HepG2 (cell line): ENCODE measurements around the gene ABCA3. TPM values are rescaled to one million over a fixed set of nuclear protein-coding genes. Genes with fewer than 3 reads are reported as not detected.
A peak's percentile ranks its signal among the peaks of the same experiment; 100 is the strongest.

Experiments used
- ATAC-seq: fragments of 200-7000 bp; cut with Tn5 transposase; 3 replicates; pipeline ENCODE4 v1.9.1; 2020; ENCODE audit warnings: mild to moderate bottlenecking, moderate library complexity
- BruUV-seq: library from RNA; stranded (reverse); fragments of 400-500 nt; replicated peaks from 2 replicates; lab custom pipeline; 2021; lab: Mats Ljungman, UMichigan
- CTCF ChIA-PET: fragments of 300-600 bp; formaldehyde crosslinking; extraction: SDS; loops from one replicate; lab custom pipeline; 2021; ENCODE audit warnings: low total read pairs, inconsistent platforms, low intra/inter-chr PET ratio; lab: Yijun Ruan, JAX
- POLR2A ChIA-PET: fragments of 350-600 bp; sonication (Branson Sonifier 250); formaldehyde crosslinking; loops from one replicate; lab custom pipeline; 2020; ENCODE audit warnings: antibody characterized with exemption, inconsistent platforms; lab: Yijun Ruan, JAX
- DNase-seq: peaks from one replicate; pipeline ENCODE4 v3.0.0-alpha.2; 2015; ENCODE audit warnings: low spot score
- FAIRE-seq: peaks from 3 replicates; lab custom pipeline; 2011; peaks lifted over from hg19 to GRCh38; lab: Jason Lieb, UNC
- H2AFZ ChIP-seq: one replicate; pipeline ENCODE4 v1.6.1; 2011; ENCODE audit warnings: low read length, inconsistent platforms
- H3K27ac ChIP-seq: fragments of 300-600 bp; 3 replicates; pipeline ENCODE4 v1.8.0; 2011; ENCODE audit warnings: mixed run types, mild to moderate bottlenecking, mixed read lengths, low read length, inconsistent platforms; ENCODE audit not compliant: insufficient read depth; ENCODE audit errors: extremely low read length
- H3K27me3 ChIP-seq, 2 experiments: fragments of 200-600 bp in 1 of 2; 2 replicates in 1 of 2; 3 replicates in 1 of 2; pipeline versions ENCODE4 v1.6.0 to v1.8.0; 2011; ENCODE audit warnings: low read length in 2 of 2, mild to moderate bottlenecking in 2 of 2, moderate library complexity in 2 of 2, inconsistent platforms in 1 of 2; ENCODE audit not compliant: insufficient read depth in 2 of 2, control insufficient read depth in 1 of 2
- H3K36me3 ChIP-seq, 2 experiments: fragments of 200-600 bp in 1 of 2; replicated peaks in 1 of 2; 2 replicates in 1 of 2; 3 replicates in 1 of 2; pipeline versions ENCODE4 v1.5.1 to v1.8.0; 2011; ENCODE audit warnings: low read length in 2 of 2, inconsistent platforms in 1 of 2; ENCODE audit not compliant: insufficient read depth in 2 of 2, control insufficient read depth in 1 of 2
- H3K4me1 ChIP-seq: 2 replicates; pipeline ENCODE4 v1.5.1; 2012; ENCODE audit warnings: low read length, inconsistent platforms; ENCODE audit not compliant: insufficient read depth
- H3K4me2 ChIP-seq: 2 replicates; pipeline ENCODE4 v1.6.0; 2011; ENCODE audit warnings: low read depth, low read length, inconsistent platforms
- H3K4me3 ChIP-seq, 3 experiments: fragments of 200-600 bp in 1 of 3; sonication (generic), shearing (Covaris generic) in 1 of 3; replicated peaks in 1 of 3; 2 replicates each; pipeline ENCODE4 v1.5.1; 2011 to 2016; ENCODE audit warnings: low read length in 3 of 3, inconsistent platforms in 2 of 3, low read depth in 2 of 3, mild to moderate bottlenecking in 2 of 3, control low read depth in 1 of 3, mixed read lengths in 1 of 3; ENCODE audit not compliant: insufficient read depth in 1 of 3
- H3K79me2 ChIP-seq: one replicate; pipeline ENCODE4 v1.6.1; 2011; ENCODE audit warnings: low read length, inconsistent platforms; ENCODE audit not compliant: insufficient read depth
- H3K9ac ChIP-seq: 2 replicates; pipeline ENCODE4 v1.6.0; 2011; ENCODE audit warnings: mild to moderate bottlenecking, low read depth, low read length, inconsistent platforms; ENCODE audit not compliant: insufficient read depth
- H3K9me3 ChIP-seq: 2 replicates; pipeline ENCODE4 v1.5.1; 2012; ENCODE audit warnings: mild to moderate bottlenecking, low read length
- H4K20me1 ChIP-seq: 2 replicates; pipeline ENCODE4 v1.6.0; 2011; ENCODE audit warnings: inconsistent platforms, mild to moderate bottlenecking, low read length, moderate library complexity; ENCODE audit not compliant: insufficient read depth
- ARHGAP35 ChIP-seq: sonication (generic); formaldehyde crosslinking; IDR thresholded peaks from 2 replicates; pipeline ENCODE4 v1.9.0; 2022; ENCODE audit warnings: mild to moderate bottlenecking, inconsistent platforms, moderate library complexity, missing genetic modification reagents, borderline replicate concordance
- DRAP1 ChIP-seq: IDR thresholded peaks from 2 replicates; pipeline ENCODE4 v1.6.1; 2016; ENCODE audit warnings: missing genetic modification reagents, missing compliant biosample characterization
- FOXA1 ChIP-seq, 2 experiments: fragments of 450-650 bp in 1 of 2; sonication (generic) in 1 of 2; formaldehyde crosslinking in 1 of 2; IDR thresholded peaks; 2 replicates each; pipeline versions ENCODE4 v1.4.0 to v1.6.1; 2016 to 2020; ENCODE audit warnings: missing genetic modification reagents in 1 of 2
- HNF4G ChIP-seq, 2 experiments: sonication (generic) in 1 of 2; formaldehyde crosslinking in 1 of 2; IDR thresholded peaks; 2 replicates each; pipeline versions ENCODE4 v1.4.0 to v1.6.1; 2011 to 2020; ENCODE audit warnings: borderline replicate concordance in 2 of 2, low read depth in 2 of 2, mild to moderate bottlenecking in 2 of 2, low read length in 1 of 2, missing genetic modification reagents in 1 of 2, moderate library complexity in 1 of 2
- HNRNPLL ChIP-seq: fragments of 200-400 bp; formaldehyde crosslinking; IDR thresholded peaks from 2 replicates; pipeline ENCODE4 v1.6.1; 2017; ENCODE audit warnings: mild to moderate bottlenecking, low read depth, low read length; ENCODE audit not compliant: poor library complexity, severe bottlenecking
- KLF11 ChIP-seq: IDR thresholded peaks from 2 replicates; pipeline ENCODE4 v1.6.1; 2016; ENCODE audit warnings: missing compliant biosample characterization
- NFIC ChIP-seq: IDR thresholded peaks from 2 replicates; pipeline ENCODE4 v1.6.1; 2012; ENCODE audit warnings: mild to moderate bottlenecking, low read length, inconsistent platforms
- PREB ChIP-seq: sonication (generic); formaldehyde crosslinking; IDR thresholded peaks from 2 replicates; pipeline ENCODE4 v1.4.0; 2020; ENCODE audit warnings: missing genetic modification reagents
- TRIM24 ChIP-seq: sonication (generic); formaldehyde crosslinking; IDR thresholded peaks from 2 replicates; pipeline ENCODE4 v1.8.0; 2022; ENCODE audit warnings: mild to moderate bottlenecking, missing genetic modification reagents
- USF2 ChIP-seq, 2 experiments: sonication (generic) in 1 of 2; formaldehyde crosslinking in 1 of 2; IDR thresholded peaks; 2 replicates each; pipeline versions ENCODE4 v1.5.1 to v1.6.1; 2011 to 2020; ENCODE audit warnings: borderline replicate concordance in 1 of 2, low read depth in 1 of 2, low read length in 1 of 2, mild to moderate bottlenecking in 1 of 2, missing genetic modification reagents in 1 of 2, moderate library complexity in 1 of 2
- ZFP1 ChIP-seq: IDR thresholded peaks from 2 replicates; pipeline ENCODE4 v1.6.1; 2016
- ZFP37 ChIP-seq: sonication (generic); formaldehyde crosslinking; IDR thresholded peaks from 2 replicates; pipeline ENCODE4 v1.4.0; 2020; ENCODE audit warnings: missing genetic modification reagents, borderline replicate concordance
- ZFYVE20 ChIP-seq: sonication (generic); formaldehyde crosslinking; IDR thresholded peaks from 2 replicates; pipeline ENCODE4 v1.8.0; 2023; ENCODE audit warnings: low read depth, mild to moderate bottlenecking, moderate library complexity, missing genetic modification reagents, borderline replicate concordance
- ZNF572 ChIP-seq: sonication (generic); formaldehyde crosslinking; IDR thresholded peaks from 2 replicates; pipeline ENCODE4 v1.5.1; 2020; ENCODE audit warnings: mild to moderate bottlenecking, missing genetic modification reagents
- ZNF761 ChIP-seq: sonication (generic); formaldehyde crosslinking; conservative IDR thresholded peaks from 2 replicates; pipeline ENCODE4 v1.4.0; 2020; ENCODE audit warnings: mild to moderate bottlenecking, missing genetic modification reagents
- WGBS: methylation state at CpG from one replicate; pipeline ENCODE4 v1.1.6; 2017; ENCODE audit warnings: low lambda C conversion rate; 5-methylcytosine and 5-hydroxymethylcytosine counted together
- in situ Hi-C: cut with HindIII; loops from 2 replicates; pipeline ENCODE4 v1.10.0; 2017; ENCODE audit warnings: low pct_unique_long_range_greater_than_20kb; ENCODE audit not compliant: extremely low pct_ligation_motif_present
- intact Hi-C: fragments of 100-400 bp; cut with micrococcal nuclease; formaldehyde crosslinking; loops from one replicate; pipeline ENCODE4 v1.10.0; 2022; ENCODE audit not compliant: unreplicated experiment
- polyA plus RNA-seq, 8 experiments: library from polyadenylated mRNA; depleted of rRNA in 3 of 8; stranded (reverse) in 7 of 8; unstranded in 1 of 8; fragments of >200 nt; fragmentation: Illumina TruSeq in 4 of 8; extraction: Trizol in 4 of 8; gene quantifications; 2 replicates each; pipeline versions ENCODE4 v1.2.1 to v1.2.3, GENCODE V29; 2011 to 2016; ENCODE audit warnings: low read depth in 4 of 8, missing spikeins in 1 of 8, mixed read lengths in 1 of 8; ENCODE audit not compliant: insufficient read depth in 1 of 8
- total RNA-seq, 5 experiments: library from RNA; depleted of rRNA; stranded (reverse); fragments of >200 nt; fragmentation: Illumina TruSeq; extraction: Trizol; gene quantifications; 2 replicates each; pipeline ENCODE4 v1.2.3, GENCODE V29; 2016; ENCODE audit warnings: low read depth in 1 of 5

ABCA3 gene
- total and polyA plus RNA-seq, 2 of the 13 experiments (the other 11 are each of a cell fraction or from before 2014, with no cell fraction given), result 0.60 to 1.5 TPM

- Histone ChIP-seq H3K36me3 (peaks cover 3 to 19% of the 10 kb centered on the region in 2 experiments; a peak in 4 of 5 replicates), H3K9ac (peak within 1 kb of the TSS; percentile 92), H4K20me1 (peaks cover 41% of the 10 kb centered on the region), H3K4me2 (peak within 1 kb of the TSS; percentile 97), H3K4me1 (peaks cover 35% of the 10 kb centered on the region), H3K4me3 (peak within 1 kb of the TSS; percentile 74 to 95 (median 93)), H3K79me2 (peaks cover 52% of the 10 kb centered on the region), H3K27me3 (no peaks in the 10 kb centered on the region), H3K9me3 (no peaks in the 10 kb centered on the region), H2AFZ (no peak within 1 kb of the TSS), H3K27ac (peak within 1 kb of the TSS; percentile 98)
- ChIA-PET CTCF (no interaction called here), POLR2A (interaction anchor here (0.8 to 2.8 kb wide), 5 partner anchors 16 to 113 kb away, joined by 3 to 33 read pairs (median 4); partner anchors contain the start of genes ECI1 and TRAF7)
- DNase-seq (peak; percentile 88), ATAC-seq (peak; percentile 91), FAIRE-seq (no peak)
- intact Hi-C loops (loop anchor here (1.0 kb wide), 1 partner anchor 71 kb away; no protein-coding TSS in a partner anchor), in situ Hi-C loops (no loop called here)
- BruUV-seq, result TSS peak; percentile 59
- WGBS, result 10% methylated on average over 2 of the region's 88 CpGs
- TF ChIP-seq ZFP37 (no peak; the same call in 1 of the 2 replicates), ZNF761 (peak; percentile 86), KLF11 (CRISPR knock-in tag) (no peak), ZNF572 (CRISPR knock-in tag) (no peak), HNRNPLL (peak; percentile 74), DRAP1 (CRISPR knock-in tag) (peak; percentile 95), NFIC (no peak), ARHGAP35 (CRISPR knock-in tag) (peak; percentile 47; the same call in 1 of the 2 replicates), HNF4G (IDR thresholded peaks at IDR 0.05; ENCODE audit: borderline replicate concordance, low read depth, low read length) (no peak), HNF4G (CRISPR knock-in tag; IDR thresholded peaks at IDR 0.05; ENCODE audit: borderline replicate concordance, low read depth) (peak; percentile 65; the same call in 1 of the 2 replicates), ZFP1 (CRISPR knock-in tag) (no peak), USF2 (IDR thresholded peaks at IDR 0.05; ENCODE audit: low read depth, low read length) (no peak), USF2 (CRISPR knock-in tag; IDR thresholded peaks at IDR 0.05; ENCODE audit: borderline replicate concordance) (no peak; the same call in 1 of the 2 replicates), FOXA1 (IDR thresholded peaks at IDR 0.05) (no peak), FOXA1 (CRISPR knock-in tag; IDR thresholded peaks at IDR 0.05) (no peak), TRIM24 (CRISPR knock-in tag) (no peak), ZFYVE20 (CRISPR knock-in tag) (no peak), PREB (no peak)
Measured at GRCh38 chr16:2267913-2268666, 72.4 kb downstream of the ABCA3 start, which contains the start of gene RNPS1. Gene RNPS1, minus strand, starts transcription at chr16:2268126. Its CDS starts 3,483 bp downstream, at chr16:2264643.
